A673 (cell line): ENCODE data around the gene EVX2. TPM values are rescaled to one million over a fixed set of nuclear protein-coding genes. Genes with fewer than 3 reads are reported as not detected.
A peak's percentile ranks its signal among the peaks of the same experiment; 100 is the strongest.

Experiments
- BruUV-seq: library from RNA; stranded (reverse); fragments of 400-500 nt; replicated peaks from 2 replicates; lab custom pipeline; 2021; lab: Mats Ljungman, UMichigan
- CTCF ChIA-PET: fragments of 300-600 bp; sonication (Branson Sonifier 250); formaldehyde crosslinking; loops from one replicate; lab custom pipeline; 2022; ENCODE audit warnings: antibody characterized with exemption; lab: Charles Lee
- POLR2A ChIA-PET: fragments of 300-600 bp; sonication (Branson Sonifier 250); formaldehyde crosslinking; loops from one replicate; lab custom pipeline; 2022; ENCODE audit warnings: antibody characterized with exemption; ENCODE audit not compliant: low non-redundant PET; lab: Charles Lee
- DNase-seq: peaks from one replicate; pipeline ENCODE4 v3.0.0-alpha.2; 2015; ENCODE audit warnings: low spot score
- H3K27ac ChIP-seq: fragments of 200-600 bp; sonication (generic); 2 replicates; pipeline ENCODE4 v1.5.1; 2016; ENCODE audit warnings: mixed run types, low read depth, mild to moderate bottlenecking, mixed read lengths, antibody characterized with exemption, low read length; ENCODE audit not compliant: poor library complexity, severe bottlenecking
- H3K27me3 ChIP-seq: fragments of 200-600 bp; sonication (generic); replicated peaks from 2 replicates; pipeline ENCODE4 v1.6.1; 2017; ENCODE audit warnings: mixed run types, low read depth, mild to moderate bottlenecking, mixed read lengths, antibody characterized with exemption, low read length; ENCODE audit not compliant: insufficient read depth, poor library complexity
- H3K36me3 ChIP-seq: fragments of 200-600 bp; sonication (generic); 2 replicates; pipeline ENCODE4 v1.6.1; 2016; ENCODE audit warnings: mixed run types, mild to moderate bottlenecking, mixed read lengths, antibody characterized with exemption, low read length; ENCODE audit not compliant: insufficient read depth, poor library complexity, severe bottlenecking
- H3K4me1 ChIP-seq: fragments of 200-600 bp; sonication (generic); 2 replicates; pipeline ENCODE4 v1.6.1; 2017; ENCODE audit warnings: mixed run types, mild to moderate bottlenecking, mixed read lengths, antibody characterized with exemption, low read length; ENCODE audit not compliant: insufficient read depth, poor library complexity, severe bottlenecking
- H3K4me3 ChIP-seq: fragments of 200-600 bp; sonication (generic); 2 replicates; pipeline ENCODE4 v1.5.1; 2016; ENCODE audit warnings: low read depth, mixed run types, mild to moderate bottlenecking, mixed read lengths, low read length; ENCODE audit not compliant: poor library complexity, severe bottlenecking
- H3K9me3 ChIP-seq: fragments of 200-600 bp; sonication (generic); 2 replicates; pipeline ENCODE4 v1.6.1; 2016; ENCODE audit warnings: mixed run types, low read depth, mild to moderate bottlenecking, mixed read lengths, antibody characterized with exemption, low read length; ENCODE audit not compliant: poor library complexity, severe bottlenecking
- EZH2 ChIP-seq: fragments of 200-600 bp; sonication (generic); IDR thresholded peaks from 2 replicates; pipeline ENCODE4 v1.6.1; 2017; ENCODE audit warnings: borderline replicate concordance, low read depth, mild to moderate bottlenecking, mixed read lengths, antibody characterized with exemption, low read length; ENCODE audit not compliant: poor library complexity, severe bottlenecking
- intact Hi-C: fragments of 100-400 bp; cut with micrococcal nuclease; formaldehyde crosslinking; loops from one replicate; pipeline ENCODE4 v1.10.0; 2022; ENCODE audit not compliant: unreplicated experiment
- total RNA-seq: library from RNA; stranded (reverse); gene quantifications from 2 replicates; pipeline ENCODE4 v1.2.3, GENCODE V29; 2021
- TF ChIP-seq, protein P1 (sequence below): fragments of 300-800, 200-600 bp; sonication (generic); conservative IDR thresholded peaks from 2 replicates; pipeline ENCODE4 v1.5.1; 2017; ENCODE audit warnings: low read depth, mild to moderate bottlenecking, antibody characterized with exemption, low read length, moderate library complexity, mixed read lengths

Gene EVX2
- total RNA-seq, 1 experiment from 2014 or later, result 0.41 TPM

DNA sequence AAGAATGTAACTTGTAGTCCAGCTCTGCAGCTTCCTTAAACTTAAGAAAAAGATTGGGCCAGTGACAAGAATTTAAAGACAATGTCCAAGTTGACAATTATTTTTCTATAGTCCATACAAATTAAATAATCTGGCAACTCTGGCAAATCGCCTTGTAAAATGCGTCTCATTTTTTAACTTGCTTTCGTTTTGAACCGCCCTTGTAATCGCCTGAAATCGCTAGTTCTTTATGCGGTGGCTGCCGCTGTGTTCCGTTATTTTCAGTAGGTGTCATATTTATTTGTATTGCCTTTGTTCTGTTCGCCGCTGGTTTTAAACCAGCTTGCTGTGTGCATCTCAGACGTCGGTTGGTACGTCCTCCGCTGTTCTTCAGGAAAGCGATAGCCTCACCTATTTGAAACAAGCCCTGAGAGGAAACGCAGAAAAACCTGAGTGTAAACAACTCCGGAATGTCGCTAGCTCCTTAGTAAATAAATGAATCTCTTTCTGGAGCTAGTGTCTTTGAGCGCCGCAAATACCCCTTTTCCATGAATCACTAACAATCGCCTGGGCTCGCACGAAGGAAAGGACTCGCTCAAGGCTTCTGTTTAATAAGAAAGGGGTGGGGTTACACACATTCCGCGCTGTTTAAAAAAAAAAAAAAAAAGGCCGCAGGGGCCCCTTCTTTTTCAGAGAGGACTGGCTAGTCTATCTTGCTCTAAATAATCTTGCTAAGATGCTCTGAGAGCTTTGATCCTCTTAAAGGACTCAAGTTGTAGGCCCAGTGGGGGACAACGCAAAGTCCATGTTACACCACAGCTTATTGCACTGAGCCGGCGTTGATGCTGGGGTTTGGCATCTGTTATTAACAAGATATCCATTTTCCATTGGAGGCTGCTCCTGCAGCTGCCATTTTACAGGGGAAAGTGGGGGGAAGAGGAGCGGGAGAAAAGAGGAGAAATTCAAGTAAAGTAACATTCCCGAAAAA, 48.7 kb upstream of the EVX2 start:
- Histone ChIP-seq H3K27ac (peak overlapping the region; percentile 98), H3K9me3 (no peaks in the 10 kb centered on the region), H3K4me3 (peak overlapping the region; percentile 62), H3K4me1 (peaks cover 40% of the 10 kb centered on the region), H3K27me3 (no peaks in the 10 kb centered on the region), H3K36me3 (peaks cover 4% of the 10 kb centered on the region)
- peak; percentile 83 for DNase-seq
- CTCF ChIA-PET, result interaction anchor here (0.7 to 1.5 kb wide), 3 partner anchors 8 to 422 kb away, joined by 3 to 5 read pairs (median 4); no protein-coding TSS in a partner anchor
- TF ChIP-seq, protein P1, sequence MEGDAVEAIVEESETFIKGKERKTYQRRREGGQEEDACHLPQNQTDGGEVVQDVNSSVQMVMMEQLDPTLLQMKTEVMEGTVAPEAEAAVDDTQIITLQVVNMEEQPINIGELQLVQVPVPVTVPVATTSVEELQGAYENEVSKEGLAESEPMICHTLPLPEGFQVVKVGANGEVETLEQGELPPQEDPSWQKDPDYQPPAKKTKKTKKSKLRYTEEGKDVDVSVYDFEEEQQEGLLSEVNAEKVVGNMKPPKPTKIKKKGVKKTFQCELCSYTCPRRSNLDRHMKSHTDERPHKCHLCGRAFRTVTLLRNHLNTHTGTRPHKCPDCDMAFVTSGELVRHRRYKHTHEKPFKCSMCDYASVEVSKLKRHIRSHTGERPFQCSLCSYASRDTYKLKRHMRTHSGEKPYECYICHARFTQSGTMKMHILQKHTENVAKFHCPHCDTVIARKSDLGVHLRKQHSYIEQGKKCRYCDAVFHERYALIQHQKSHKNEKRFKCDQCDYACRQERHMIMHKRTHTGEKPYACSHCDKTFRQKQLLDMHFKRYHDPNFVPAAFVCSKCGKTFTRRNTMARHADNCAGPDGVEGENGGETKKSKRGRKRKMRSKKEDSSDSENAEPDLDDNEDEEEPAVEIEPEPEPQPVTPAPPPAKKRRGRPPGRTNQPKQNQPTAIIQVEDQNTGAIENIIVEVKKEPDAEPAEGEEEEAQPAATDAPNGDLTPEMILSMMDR, result no peak
- TF ChIP-seq EZH2, result no peak
- intact Hi-C loops, result no loop called here
- POLR2A ChIA-PET, result interaction anchor here (0.7 kb wide), 2 partner anchors 8 to 520 kb away, joined by 7 to 8 read pairs; no protein-coding TSS in a partner anchor
- BruUV-seq, result TSS peak; percentile 31

DNA sequence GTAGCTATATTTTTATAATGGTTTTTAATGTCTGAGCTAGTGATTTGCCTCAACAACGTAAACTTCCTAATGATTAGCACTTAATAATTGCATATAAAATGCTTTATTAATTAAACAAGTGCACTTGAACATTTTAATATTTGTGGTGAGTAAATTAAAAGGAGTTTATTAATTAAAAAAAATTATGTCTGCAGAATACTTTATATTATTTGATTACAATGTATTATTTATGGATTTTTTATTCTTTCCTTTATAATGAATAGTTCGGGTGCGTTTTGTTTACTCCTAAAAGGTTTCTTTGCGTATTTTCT, 48.0 kb upstream of the EVX2 start:
- no peak for DNase-seq
- no TSS peak for BruUV-seq
- H3K4me3 ChIP-seq, result peak overlapping the region; percentile 62
- TF ChIP-seq, protein P1, result no peak
- TF ChIP-seq EZH2, result no peak
- peak overlapping the region; percentile 98 for H3K27ac ChIP-seq
- ChIA-PET CTCF (interaction anchor here (1.1 to 1.5 kb wide), 2 partner anchors 323 to 423 kb away, joined by 3 to 5 read pairs; no protein-coding TSS in a partner anchor), POLR2A (interaction anchor here (0.7 kb wide), 1 partner anchor 8 kb away, joined by 8 read pairs; no protein-coding TSS in a partner anchor)
- no peaks in the 10 kb centered on the region for H3K27me3 ChIP-seq
- peaks cover 46% of the 10 kb centered on the region for H3K4me1 ChIP-seq
- H3K9me3 ChIP-seq, result no peaks in the 10 kb centered on the region
- intact Hi-C loops, result loop anchor here (2.0 kb wide), 1 partner anchor 1015 kb away; no protein-coding TSS in a partner anchor
- H3K36me3 ChIP-seq, result peaks cover 4% of the 10 kb centered on the region

DNA sequence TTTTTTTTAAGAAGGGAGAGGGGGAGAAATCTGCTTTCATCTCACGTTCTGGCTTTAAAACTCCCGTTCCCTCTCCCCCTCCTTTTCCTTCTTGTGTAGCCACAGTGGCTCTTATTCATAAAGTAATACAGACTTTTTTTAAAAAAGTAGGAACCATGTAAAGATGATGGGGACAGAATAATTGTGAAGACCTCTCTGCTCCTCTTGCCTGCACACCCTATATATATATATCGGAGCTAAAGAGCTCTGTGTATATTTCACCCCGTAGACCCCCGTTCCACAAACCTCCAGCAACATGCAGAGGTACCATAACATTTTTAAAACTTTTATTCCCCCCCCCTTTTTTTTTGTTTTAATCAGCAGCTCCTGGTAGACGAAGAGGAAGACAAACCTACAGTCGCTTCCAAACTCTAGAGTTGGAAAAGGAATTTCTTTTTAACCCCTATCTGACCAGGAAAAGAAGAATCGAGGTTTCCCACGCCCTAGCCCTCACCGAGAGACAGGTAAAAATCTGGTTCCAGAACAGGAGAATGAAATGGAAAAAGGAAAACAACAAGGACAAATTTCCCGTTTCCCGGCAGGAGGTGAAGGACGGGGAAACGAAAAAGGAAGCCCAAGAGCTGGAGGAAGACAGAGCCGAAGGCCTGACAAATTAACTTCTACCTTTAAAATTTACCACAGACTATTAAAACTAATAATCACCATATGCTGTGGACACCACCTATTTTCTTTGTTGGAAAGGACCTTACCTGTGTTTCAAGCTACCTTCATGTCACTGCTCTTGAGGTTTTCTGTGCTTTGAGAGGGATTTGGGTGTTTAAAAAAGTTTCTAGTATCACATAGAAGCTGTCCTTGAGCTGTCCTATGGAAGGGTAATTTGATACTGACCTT, 47.4 kb upstream of the EVX2 start:
- no peaks in the 10 kb centered on the region for H3K27me3 ChIP-seq
- BruUV-seq, result TSS peak; percentile 84
- TF ChIP-seq, protein P1, result no peak
- TF ChIP-seq EZH2, result no peak
- H3K9me3 ChIP-seq, result no peaks in the 10 kb centered on the region
- CTCF ChIA-PET, result interaction anchor here (0.6 to 1.7 kb wide), 4 partner anchors 423 to 558 kb away, joined by 3 to 10 read pairs (median 4); no protein-coding TSS in a partner anchor
- intact Hi-C loops, result loop anchor here (2.0 kb wide), 1 partner anchor 1016 kb away; no protein-coding TSS in a partner anchor
- peaks cover 4% of the 10 kb centered on the region for H3K36me3 ChIP-seq
- H3K4me3 ChIP-seq, result peak overlapping the region; percentile 62
- POLR2A ChIA-PET, result interaction anchor here (0.6 to 0.7 kb wide), 6 partner anchors 8 to 1132 kb away, joined by 3 to 9 read pairs (median 4); no protein-coding TSS in a partner anchor
- peaks cover 52% of the 10 kb centered on the region for H3K4me1 ChIP-seq
- peak; percentile 22 for DNase-seq
- H3K27ac ChIP-seq, result peak overlapping the region; percentile 98
